ENCODE data around the gene PLEKHG7. TPM values are rescaled to one million over a fixed set of nuclear protein-coding genes. Genes with fewer than 3 reads are reported as not detected.
"Not testable (repeated sequence)": the region's sequence is repeated elsewhere in the genome, so short reads cannot be mapped to it uniquely, and the experiment has no call there.

The PLEKHG7 gene
- total RNA-seq, result not detected

DNA sequence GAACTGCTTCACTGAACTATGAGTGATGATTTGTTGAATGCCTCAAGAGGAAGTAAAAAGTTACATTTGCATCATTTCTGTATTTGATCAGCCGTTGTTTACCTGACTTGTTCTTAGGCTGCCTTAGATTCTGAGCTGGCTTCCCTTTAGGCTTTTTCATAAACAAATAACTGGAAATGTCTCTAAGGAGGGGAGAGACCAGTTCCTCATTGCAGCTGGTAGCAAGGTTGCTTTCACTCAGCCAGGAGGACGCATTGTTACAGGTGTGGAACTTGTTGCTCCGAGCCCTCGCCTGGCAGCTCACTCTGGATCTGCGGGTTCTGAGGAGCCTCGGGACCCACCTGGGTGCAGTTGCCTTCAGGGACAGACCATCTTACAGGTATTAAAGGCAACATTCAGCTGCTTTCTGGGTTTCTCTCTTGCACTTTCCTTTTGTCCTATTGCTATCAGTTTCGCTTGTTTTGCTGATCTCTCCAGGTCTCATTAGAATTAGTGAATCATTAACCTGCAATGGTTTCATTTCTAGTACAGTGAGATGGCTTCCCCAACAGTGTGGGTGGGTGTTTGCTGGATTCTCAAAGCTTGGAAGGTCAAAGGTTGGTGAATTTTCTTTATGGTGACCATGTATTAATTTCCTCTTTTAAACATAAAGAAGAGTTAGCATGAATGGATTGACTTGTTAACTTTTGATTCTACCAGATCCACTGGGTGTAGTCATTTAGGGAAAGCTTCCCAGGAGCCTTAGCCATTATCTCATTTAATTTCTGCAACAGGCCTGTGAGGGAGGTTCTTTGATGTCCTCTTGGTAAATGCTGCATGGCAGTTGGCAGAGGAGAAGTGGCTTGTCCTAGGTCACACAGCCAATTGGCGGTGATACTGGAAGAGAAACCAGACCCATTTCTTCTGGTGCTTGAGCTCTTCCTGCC is at the start of gene PLEKHG7:
Gene PLEKHG7, plus strand, starts transcription at position 236 of the 926 bp plus-strand sequence. CDS start 3,643 bp downstream, outside the sequence.
- Histone ChIP-seq H3K27me3 (no peaks in the 10 kb centered on the region), H3K27ac (no peak within 1 kb of the TSS), H3K4me1 (no peaks in the 10 kb centered on the region), H3K4me3 (no peak within 1 kb of the TSS), H3K9me3 (no peaks in the 10 kb centered on the region), H3K36me3 (no peaks in the 10 kb centered on the region)
- ATAC-seq, result no peak
- WGBS, 2 donors (ENCODE audit: low coverage in 1 of 2), result 81 to 86% methylated on average over 4 to 7 of the region's 8 CpGs
- no peak for TF ChIP-seq EP300 (IDR thresholded peaks at IDR 0.05)
- TF ChIP-seq CTCF (IDR thresholded peaks at IDR 0.05), result no peak
- TF ChIP-seq POLR2A (IDR thresholded peaks at IDR 0.05), result no peak
- TF ChIP-seq POLR2AphosphoS5 (IDR thresholded peaks at IDR 0.05), result no peak

DNA sequence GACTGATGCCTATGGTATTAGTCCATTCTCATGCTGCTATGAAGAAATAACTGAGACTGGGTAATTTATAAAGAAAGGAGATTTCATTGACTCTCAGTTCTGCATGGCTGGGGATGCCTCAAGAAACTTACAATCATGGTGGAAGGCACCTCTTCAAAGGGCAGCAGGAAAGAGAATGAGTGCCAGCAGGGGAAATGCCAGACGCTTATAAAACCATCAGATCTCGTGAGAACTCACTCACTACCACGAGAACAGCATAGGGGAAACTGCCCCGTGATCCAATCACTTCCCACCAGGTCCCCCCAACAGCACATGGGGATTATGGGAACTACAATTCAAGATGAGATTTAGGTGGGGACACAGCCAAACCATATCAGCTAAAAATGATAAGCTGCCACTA is 48.5 kb upstream of the PLEKHG7 start:
- H3K27me3 ChIP-seq, H3K27ac ChIP-seq, H3K4me1 ChIP-seq, H3K4me3 ChIP-seq, H3K9me3 ChIP-seq, H3K36me3 ChIP-seq, ATAC-seq: not testable (repeated sequence)
- 92 to 100% methylated on average over 1 to 4 of the region's 4 CpGs for WGBS, 2 donors (ENCODE audit: low coverage in 1 of 2)

DNA sequence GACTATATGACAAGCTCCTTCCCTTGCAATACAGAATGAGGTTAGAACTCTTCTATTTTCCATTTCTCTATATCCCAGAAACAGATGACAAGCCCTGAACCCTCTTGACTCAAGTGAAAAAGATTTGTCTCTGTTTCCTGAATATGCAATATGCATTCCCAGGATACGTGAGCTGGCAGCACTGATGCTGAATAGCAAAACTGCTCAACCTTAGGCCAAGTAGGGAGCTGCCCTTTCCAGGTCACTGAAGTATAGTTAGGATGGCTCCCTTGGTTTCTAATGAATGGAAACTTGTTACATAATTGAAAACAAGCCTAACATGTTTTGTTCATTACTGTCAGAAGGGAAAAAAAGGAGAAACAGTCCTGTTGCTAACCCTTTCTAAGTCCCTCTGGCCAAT is 47.9 kb upstream of the PLEKHG7 start:
- Histone ChIP-seq H3K27ac (no peak overlapping the region), H3K4me1 (peaks cover 0 to 9% (median 0%) of the 10 kb centered on the region in 3 donors), H3K4me3 (no peak overlapping the region), H3K27me3 (no peaks in the 10 kb centered on the region), H3K9me3 (no peaks in the 10 kb centered on the region), H3K36me3 (no peaks in the 10 kb centered on the region)
- TF ChIP-seq EP300 (IDR thresholded peaks at IDR 0.05) (no peak), POLR2AphosphoS5 (IDR thresholded peaks at IDR 0.05) (peak; percentile 22)
- peak; percentile 25 for ATAC-seq
- 0 to 25% methylated on average over 1 of the region's 1 CpG for WGBS, 2 donors (ENCODE audit: low coverage in 1 of 2)

- WGBS, 2 donors (ENCODE audit: low coverage in 1 of 2), result 100% methylated on average over 1 of the region's 1 CpG; no CpG with 5 or more reads in 1 of the 2 donors
- no peak for ATAC-seq
Measured at GRCh38 chr12:92656911-92657310, 45.9 kb upstream of the PLEKHG7 start.

GRCh38 chr12:92657770-92658169 is 45.0 kb upstream of the PLEKHG7 start:
- ATAC-seq, result no peak
- no peak for TF ChIP-seq CTCF (IDR thresholded peaks at IDR 0.05)
- TF ChIP-seq POLR2A (IDR thresholded peaks at IDR 0.05), result no peak
- TF ChIP-seq POLR2AphosphoS5 (IDR thresholded peaks at IDR 0.05), result no peak
- TF ChIP-seq EP300 (IDR thresholded peaks at IDR 0.05), result no peak
- no peaks in the 10 kb centered on the region for H3K9me3 ChIP-seq
- WGBS, 2 donors (ENCODE audit: low coverage in 1 of 2), result no CpG with 5 or more reads among the region's 4 CpGs
- no peak overlapping the region for H3K27ac ChIP-seq
- no peaks in the 10 kb centered on the region for H3K36me3 ChIP-seq
- no peaks in the 10 kb centered on the region for H3K27me3 ChIP-seq
- H3K4me1 ChIP-seq, result peaks cover 0 to 9% (median 0%) of the 10 kb centered on the region in 3 donors
- no peak overlapping the region for H3K4me3 ChIP-seq

More at GRCh38 chr12:92656911-92657310, 45.9 kb upstream of the PLEKHG7 start:
- Histone ChIP-seq H3K27me3 (no peaks in the 10 kb centered on the region), H3K36me3 (no peaks in the 10 kb centered on the region), H3K9me3 (no peaks in the 10 kb centered on the region), H3K4me1 (peaks cover 0 to 9% (median 0%) of the 10 kb centered on the region in 3 donors), H3K4me3 (no peak overlapping the region), H3K27ac (no peak overlapping the region)
- TF ChIP-seq POLR2AphosphoS5 (IDR thresholded peaks at IDR 0.05), result no peak
- TF ChIP-seq EP300 (IDR thresholded peaks at IDR 0.05), result no peak
- TF ChIP-seq CTCF (IDR thresholded peaks at IDR 0.05), result no peak
- TF ChIP-seq POLR2A (IDR thresholded peaks at IDR 0.05), result no peak

DNA sequence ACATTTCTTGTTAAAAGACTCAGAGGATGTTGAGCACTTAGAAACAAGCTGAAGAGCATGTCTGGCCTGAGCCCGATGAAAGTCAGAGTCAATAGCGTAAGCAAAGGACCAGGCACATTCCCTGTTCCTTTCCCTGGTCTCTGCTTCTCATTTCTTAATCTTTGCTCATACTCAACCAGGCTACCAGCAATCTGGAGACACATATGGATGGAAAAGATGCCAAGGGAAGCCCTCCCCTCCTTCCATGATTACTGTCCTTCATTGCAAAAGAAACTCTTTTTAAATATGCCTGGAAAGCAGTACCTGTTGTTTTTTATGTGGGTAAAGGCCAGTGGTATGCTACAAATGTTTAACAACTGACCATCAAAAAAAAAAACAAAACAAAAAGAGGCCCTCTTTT is 44.2 kb upstream of the PLEKHG7 start:
- Histone ChIP-seq H3K4me3 (no peak overlapping the region), H3K27ac (no peak overlapping the region), H3K9me3 (no peaks in the 10 kb centered on the region), H3K4me1 (peaks cover 0 to 9% (median 0%) of the 10 kb centered on the region in 3 donors), H3K36me3 (no peaks in the 10 kb centered on the region), H3K27me3 (no peaks in the 10 kb centered on the region)
- 100% methylated on average over 2 of the region's 2 CpGs; no CpG with 5 or more reads in 1 of the 2 donors for WGBS, 2 donors (ENCODE audit: low coverage in 1 of 2)
- no peak for ATAC-seq
- TF ChIP-seq EP300 (IDR thresholded peaks at IDR 0.05) (no peak), POLR2AphosphoS5 (IDR thresholded peaks at IDR 0.05) (no peak), CTCF (IDR thresholded peaks at IDR 0.05) (no peak), POLR2A (IDR thresholded peaks at IDR 0.05) (no peak)
